Left colon (tissue), 2 donors: ENCODE measurements around the gene ANKRD31. TPM values are rescaled to one million over a fixed set of nuclear protein-coding genes. Genes with fewer than 3 reads are reported as not detected.
"Not testable (repeated sequence)": the region's sequence is repeated elsewhere in the genome, so short reads cannot be mapped to it uniquely, and the experiment has no call there.

Source experiments
- ATAC-seq: fragments of 200-7000 bp; cut with Tn5 transposase; one replicate; pipeline ENCODE4 v1.9.1; 2020; ENCODE audit warnings: mild to moderate bottlenecking, moderate library complexity
- DNase-seq, 2 donors: peaks; one replicate each; pipeline ENCODE4 v3.0.0-alpha.2; 2020
- intact Hi-C, 2 donors: fragments of 100-400 bp; cut with DNase I in 1 of 2; cut with micrococcal nuclease in 1 of 2; formaldehyde crosslinking; loops; one replicate each; pipeline versions ENCODE4 v1.11.2 to v1.14.0; 2022; cut with DNase I, micrococcal nuclease
- total RNA-seq, 2 donors: library from RNA; stranded (reverse); fragmentation: NEBNext Ultra II Directional; extraction: Animal tissue kit (Norgen Biotek cat#: 25700); gene quantifications; one replicate each; pipeline ENCODE4 v1.2.1, GENCODE V29; 2021
- donor health status: DM: no; HTN: no; CAD: no.
- donor health status: DM: yes; HTN: yes; CAD: no.

The ANKRD31 gene
- total RNA-seq, 2 donors from 2014 or later = 0.11 TPM; not detected in 1

GRCh38 chr5:75081510-75081909 is 155.2 kb downstream of the ANKRD31 start:
- intact Hi-C loops = no loop called here

GRCh38 chr5:75079346-75079745 is 157.3 kb downstream of the ANKRD31 start:
- DNase-seq, intact Hi-C loops, ATAC-seq: not testable (repeated sequence)

More at GRCh38 chr5:75081510-75081909, 155.2 kb downstream of the ANKRD31 start:
- ATAC-seq = no peak
- no peak for DNase-seq

GRCh38 chr5:75078027-75078426 is 158.7 kb downstream of the ANKRD31 start:
- intact Hi-C loops = no loop called here
- DNase-seq (no peak), ATAC-seq (no peak)

- ATAC-seq = no peak
- intact Hi-C loops = no loop called here
- DNase-seq = no peak
Measured at GRCh38 chr5:75072061-75072460, 164.6 kb downstream of the ANKRD31 start.

- intact Hi-C loops = no loop called here
- no peak for ATAC-seq
- no peak for DNase-seq
Measured at GRCh38 chr5:75071100-75071499, 165.6 kb downstream of the ANKRD31 start.

GRCh38 chr5:75067434-75067833 is 169.2 kb downstream of the ANKRD31 start:
- intact Hi-C loops = no loop called here
- no peak for ATAC-seq

GRCh38 chr5:75062925-75063531 is 173.7 kb downstream of the ANKRD31 start:
- ATAC-seq (no peak), DNase-seq (no peak)
- intact Hi-C loops = no loop called here

More at GRCh38 chr5:75067434-75067833, 169.2 kb downstream of the ANKRD31 start:
- DNase-seq = no peak

GRCh38 chr5:75059912-75060545 is 176.6 kb downstream of the ANKRD31 start:
- intact Hi-C loops = loop anchor here in 1 of 2 donors (10.0 kb wide), 1 partner anchor 295 kb away; the partner anchor contains the start of genes GFM2 and NSA2
- no peak for DNase-seq
- no peak for ATAC-seq

- DNase-seq = no peak
- ATAC-seq = no peak
- intact Hi-C loops = loop anchor here in 1 of 2 donors (10.0 kb wide), 1 partner anchor 294 kb away; the partner anchor contains the start of genes GFM2 and NSA2
Measured at GRCh38 chr5:75058986-75059535, 177.6 kb downstream of the ANKRD31 start.

GRCh38 chr5:75057561-75057960 is 179.1 kb downstream of the ANKRD31 start:
- ATAC-seq (no peak), DNase-seq (no peak)
- intact Hi-C loops = loop anchor here in 1 of 2 donors (10.0 kb wide), 1 partner anchor 293 kb away; the partner anchor contains the start of genes GFM2 and NSA2

- DNase-seq = no peak
- no peak for ATAC-seq
- intact Hi-C loops = loop anchor here in 1 of 2 donors (10.0 kb wide), 1 partner anchor 291 kb away; the partner anchor contains the start of genes GFM2 and NSA2
Measured at GRCh38 chr5:75055727-75056144, 180.9 kb downstream of the ANKRD31 start.

- ATAC-seq (peak; percentile 8), DNase-seq (peak; percentile 26 to 40)
- intact Hi-C loops = loop anchor here in 1 of 2 donors (10.0 kb wide), 1 partner anchor 290 kb away; the partner anchor contains the start of genes GFM2 and NSA2
Measured at GRCh38 chr5:75054134-75054930, 182.3 kb downstream of the ANKRD31 start.

GRCh38 chr5:75053304-75054133 is 183.2 kb downstream of the ANKRD31 start:
- intact Hi-C loops = loop anchor here in 1 of 2 donors (10.0 kb wide), 1 partner anchor 289 kb away; the partner anchor contains the start of genes GFM2 and NSA2
- DNase-seq (peak; percentile 41 to 69), ATAC-seq (peak; percentile 66)

- ATAC-seq (no peak), DNase-seq (no peak)
- intact Hi-C loops = loop anchor here in 1 of 2 donors (10.0 kb wide), 1 partner anchor 288 kb away; the partner anchor contains the start of genes GFM2 and NSA2
Measured at GRCh38 chr5:75053054-75053303, 183.7 kb downstream of the ANKRD31 start.

- peak; percentile 35 for ATAC-seq
- DNase-seq = peak; percentile 51 to 59
- intact Hi-C loops = loop anchor here in 1 of 2 donors (10.0 kb wide), 1 partner anchor 288 kb away; the partner anchor contains the start of genes GFM2 and NSA2
Measured at GRCh38 chr5:75052192-75053053, 184.3 kb downstream of the ANKRD31 start, which contains the start of gene GCNT4. GCNT4 (minus strand) TSS chr5:75052558; CDS start chr5:75030037, 22,521 bp downstream.

GRCh38 chr5:75051217-75051751 is 185.4 kb downstream of the ANKRD31 start:
- DNase-seq = peak; percentile 62 to 81
- ATAC-seq = peak; percentile 61
- intact Hi-C loops = loop anchor here in 1 of 2 donors (10.0 kb wide), 1 partner anchor 286 kb away; the partner anchor contains the start of genes GFM2 and NSA2
